HG03469 (cell line): ENCODE measurements around the gene PRPSAP2.
"Not testable (repeated sequence)": the region's sequence is repeated elsewhere in the genome, so short reads cannot be mapped to it uniquely, and the experiment has no call there.

Experiments
- ATAC-seq: cut with Tn5 transposase; IDR thresholded peaks from one replicate; pipeline ENCODE4 v1.9.1; 2021; ENCODE audit warnings: mild to moderate bottlenecking, moderate library complexity, moderate number of reproducible peaks; ENCODE audit not compliant: unreplicated experiment

PRPSAP2 gene

DNA sequence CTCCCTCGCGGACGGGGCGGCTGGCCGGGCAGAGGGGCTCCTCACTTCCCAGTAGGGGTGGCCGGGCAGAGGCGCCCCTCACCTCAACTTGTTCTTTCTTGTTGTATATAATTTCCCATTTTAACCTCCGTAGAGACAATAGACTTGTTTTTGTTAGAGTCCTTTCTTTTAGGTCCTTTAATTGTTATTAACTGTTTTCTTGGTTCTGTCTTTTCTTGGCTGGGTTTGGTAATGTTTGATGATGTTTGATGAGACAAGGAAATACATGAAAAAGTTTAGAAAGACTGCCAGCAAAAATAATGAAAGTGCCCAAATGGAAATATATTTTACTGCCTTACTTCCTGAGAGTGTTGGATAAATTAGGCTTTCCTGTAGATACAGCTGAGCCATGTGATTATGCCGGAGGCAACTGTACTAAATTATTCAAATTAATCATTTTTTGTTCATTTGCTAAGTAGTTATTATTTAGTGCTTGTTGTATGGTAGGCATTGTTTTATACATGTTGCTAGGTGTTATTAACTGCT lies 30.9 kb downstream of the PRPSAP2 start:
- ATAC-seq, result no peak

DNA sequence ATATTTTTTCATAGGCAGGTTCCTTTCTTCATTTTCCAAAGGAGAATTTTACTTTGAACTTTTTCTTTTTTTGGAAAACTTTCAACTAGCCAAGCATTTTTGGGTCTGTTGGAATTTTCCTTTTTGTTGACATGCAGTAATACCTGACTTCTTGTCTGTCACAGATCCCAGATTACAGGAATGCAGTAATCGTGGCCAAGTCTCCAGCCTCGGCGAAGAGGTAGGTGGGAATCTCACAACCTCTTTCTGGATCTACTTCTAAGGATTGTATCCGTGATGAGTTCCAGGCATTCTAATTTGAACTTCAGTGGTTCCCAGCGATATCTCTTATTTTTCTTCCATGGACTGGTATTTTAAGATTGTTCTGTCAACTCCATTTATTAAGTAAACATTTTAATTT lies 31.7 kb downstream of the PRPSAP2 start:
- no peak for ATAC-seq

DNA sequence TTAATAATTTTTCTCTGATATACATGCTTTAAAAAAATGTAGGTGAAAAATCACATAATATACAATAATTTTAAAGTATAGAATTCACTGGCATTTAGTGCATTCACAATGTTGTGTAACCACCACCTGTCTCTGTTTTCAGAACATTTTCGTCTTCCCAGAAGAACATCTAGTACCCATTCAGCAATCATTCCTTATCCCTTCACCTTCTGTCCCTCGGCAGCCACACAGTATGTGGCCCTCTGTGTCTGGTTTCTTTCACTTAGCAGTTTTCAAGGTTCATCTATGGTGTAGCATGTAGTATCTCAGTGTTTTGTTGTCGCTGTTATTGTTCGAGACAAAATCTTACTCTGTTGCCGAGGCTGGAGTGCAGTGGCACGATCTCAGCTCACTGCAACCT lies 33.6 kb downstream of the PRPSAP2 start:
- ATAC-seq, result no peak

DNA sequence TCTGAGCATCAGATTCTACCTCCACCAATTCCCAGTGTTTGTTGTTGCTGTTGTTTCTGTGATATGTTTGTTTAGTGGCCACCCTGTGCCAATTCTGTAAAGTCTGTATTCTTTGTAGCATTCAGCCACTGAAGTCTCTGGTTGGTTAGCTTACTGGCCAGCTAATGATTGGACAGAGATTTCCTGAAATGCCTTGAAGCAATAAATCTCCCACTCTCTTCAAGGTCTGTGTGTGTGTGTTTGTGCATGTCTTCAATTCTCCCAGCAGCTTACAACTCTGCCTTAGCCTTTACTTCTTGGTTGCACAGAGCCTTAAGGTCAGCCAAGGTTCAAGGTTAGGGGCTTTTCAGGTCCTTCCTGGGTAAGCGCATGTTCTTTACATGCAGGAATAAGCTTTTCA lies 38.2 kb downstream of the PRPSAP2 start:
- ATAC-seq, result no peak

DNA sequence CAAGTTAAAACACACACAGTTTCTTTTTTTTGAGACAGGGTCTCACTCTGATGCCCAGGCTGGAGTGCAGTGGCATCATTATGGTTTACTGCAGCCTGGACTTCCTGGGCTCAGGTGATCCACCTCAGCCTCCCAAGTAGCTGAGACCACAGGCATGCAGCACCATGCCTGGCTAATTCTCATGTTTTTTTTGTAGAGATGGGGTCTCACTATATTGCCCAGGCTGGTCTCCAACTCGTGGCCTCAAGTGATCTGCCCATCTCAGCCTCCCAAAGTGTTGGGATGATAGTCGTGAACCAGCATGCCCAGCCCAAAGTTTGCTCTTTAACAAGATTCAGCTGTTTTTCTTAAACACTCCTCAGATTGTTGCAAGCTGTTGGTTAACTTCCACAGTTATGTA lies 39.0 kb downstream of the PRPSAP2 start:
- no peak for ATAC-seq

DNA sequence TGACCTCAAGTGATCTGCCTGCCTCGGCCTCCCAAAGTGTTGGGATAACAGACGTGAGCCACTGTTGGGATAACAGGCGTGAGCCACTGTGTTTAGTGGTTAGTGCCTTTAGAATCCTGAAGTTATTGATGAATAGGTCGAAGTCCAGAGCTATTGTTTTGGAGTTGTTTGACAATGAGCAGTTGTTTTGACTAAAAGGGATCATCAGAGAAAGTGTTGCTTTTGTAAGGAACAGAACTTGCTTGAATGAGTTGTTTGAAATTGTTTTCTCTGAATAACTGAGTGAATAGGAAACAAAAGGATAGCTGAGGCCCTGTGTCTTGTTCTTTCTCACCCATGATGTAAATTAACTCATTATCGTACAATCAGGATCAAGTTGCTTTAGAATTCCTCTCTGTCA lies 46.6 kb downstream of the PRPSAP2 start:
- ATAC-seq, result no peak

DNA sequence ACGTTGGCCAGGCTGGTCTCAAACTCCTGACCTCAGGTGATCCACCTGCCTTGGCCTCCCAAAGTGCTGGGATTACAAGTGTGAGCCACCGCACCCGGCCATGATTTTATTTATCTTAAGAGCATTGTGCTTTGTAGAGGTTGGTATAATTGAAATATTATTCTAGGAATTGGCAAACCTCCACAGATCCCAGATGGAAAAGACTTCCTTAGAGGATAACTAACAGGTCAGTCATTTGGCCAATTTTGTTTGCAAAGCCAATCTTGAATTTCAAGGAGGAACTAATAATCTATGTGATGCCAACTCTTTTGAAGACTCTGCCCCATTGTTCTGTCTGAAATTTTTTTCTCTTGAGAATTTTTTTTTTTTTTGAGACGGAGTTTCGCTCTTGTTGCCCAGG lies 47.3 kb downstream of the PRPSAP2 start:
- no peak for ATAC-seq

DNA sequence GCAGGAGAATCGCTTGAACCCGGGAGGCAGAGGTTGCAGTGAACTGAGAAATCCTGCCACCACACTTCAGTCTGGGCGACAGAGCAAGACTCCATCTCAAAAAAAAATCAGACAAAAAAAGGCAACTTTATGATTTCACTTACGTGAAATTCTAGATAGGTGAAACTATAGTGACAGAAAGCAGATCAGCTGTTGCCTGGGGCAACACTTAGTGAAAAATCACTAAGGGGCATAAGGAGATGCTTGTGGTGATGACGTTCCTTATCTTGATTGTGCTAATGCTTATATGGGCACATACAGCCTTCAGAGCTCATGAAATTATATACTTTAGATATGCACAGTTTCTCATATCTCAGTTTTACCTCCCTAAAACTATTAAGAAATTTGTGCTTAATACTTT lies 52.4 kb downstream of the PRPSAP2 start:
- ATAC-seq, result no peak

DNA sequence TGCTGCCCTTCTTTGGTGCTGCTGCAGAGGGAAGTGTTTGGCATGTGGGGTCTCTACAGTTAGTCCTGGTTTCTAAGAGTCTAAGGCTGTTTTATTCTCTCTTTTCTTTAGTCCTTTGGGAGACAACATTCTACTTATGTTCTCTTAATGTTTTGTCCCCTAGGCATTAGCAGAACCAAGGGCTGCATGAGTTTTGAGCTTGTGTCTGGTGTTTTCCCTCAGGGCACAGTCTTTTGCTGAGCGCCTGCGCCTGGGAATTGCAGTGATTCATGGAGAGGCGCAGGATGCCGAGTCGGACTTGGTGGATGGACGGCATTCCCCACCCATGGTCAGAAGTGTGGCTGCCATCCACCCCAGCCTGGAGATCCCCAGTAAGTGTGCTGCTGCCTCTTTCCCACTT lies 53.0 kb downstream of the PRPSAP2 start:
- ATAC-seq, result no peak

DNA sequence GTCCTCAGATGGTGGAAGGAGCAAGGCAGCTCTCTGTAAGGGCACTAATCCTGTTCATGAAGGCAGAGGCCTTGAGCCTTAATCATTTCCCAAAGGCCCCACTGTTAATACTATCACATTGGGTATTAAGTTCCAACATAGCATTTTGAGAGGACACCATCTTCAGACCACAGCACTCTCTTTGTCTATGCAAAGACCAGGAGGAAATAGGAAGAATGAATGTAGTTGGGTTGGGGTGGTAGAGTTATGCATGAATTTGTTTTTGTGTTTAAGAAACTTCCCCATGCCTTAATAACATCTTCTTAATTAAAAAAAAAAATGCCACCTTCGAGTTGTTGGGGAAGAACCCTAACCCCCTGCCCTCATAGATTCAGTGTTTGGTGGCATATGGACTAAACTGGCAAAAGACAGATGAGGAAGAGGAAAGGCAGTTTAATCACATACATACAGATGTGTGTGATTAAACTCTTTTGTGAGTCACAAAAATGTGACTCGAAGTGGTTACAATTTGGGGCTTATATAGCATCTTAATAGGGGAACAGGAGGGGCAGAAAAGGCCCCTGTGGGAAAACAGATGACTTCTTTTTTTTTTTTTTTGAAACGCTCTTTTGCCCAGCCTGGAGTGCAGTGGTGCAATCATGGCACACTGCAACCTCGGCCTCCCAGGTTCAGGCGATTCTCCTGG lies 59.0 kb downstream of the PRPSAP2 start:
- ATAC-seq, result no peak

DNA sequence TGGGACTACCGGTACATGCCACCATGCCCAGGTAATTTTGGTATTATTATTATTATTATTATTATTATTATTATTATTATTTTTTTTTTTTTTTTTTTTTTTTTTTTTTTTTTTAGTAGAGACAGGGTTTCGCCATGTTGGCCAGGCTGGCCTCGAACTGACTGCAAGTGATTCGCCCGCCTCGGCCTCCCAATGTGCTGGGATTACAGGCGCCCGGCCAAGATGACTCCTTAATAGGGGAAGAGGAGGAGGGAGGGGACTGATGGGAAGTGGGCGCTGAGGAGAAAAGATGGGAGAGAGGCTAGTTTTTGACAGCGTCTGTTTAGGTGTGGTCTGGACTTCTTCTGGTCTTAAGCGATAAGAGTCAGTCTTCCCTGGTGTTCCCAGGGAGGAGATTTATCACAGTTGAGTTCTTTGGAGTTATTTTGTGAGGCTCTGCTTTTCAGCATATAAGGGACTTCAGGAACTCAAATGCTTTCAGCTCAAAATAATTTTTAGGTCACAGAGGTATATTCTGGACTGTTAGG lies 59.6 kb downstream of the PRPSAP2 start:
- ATAC-seq, result no peak

DNA sequence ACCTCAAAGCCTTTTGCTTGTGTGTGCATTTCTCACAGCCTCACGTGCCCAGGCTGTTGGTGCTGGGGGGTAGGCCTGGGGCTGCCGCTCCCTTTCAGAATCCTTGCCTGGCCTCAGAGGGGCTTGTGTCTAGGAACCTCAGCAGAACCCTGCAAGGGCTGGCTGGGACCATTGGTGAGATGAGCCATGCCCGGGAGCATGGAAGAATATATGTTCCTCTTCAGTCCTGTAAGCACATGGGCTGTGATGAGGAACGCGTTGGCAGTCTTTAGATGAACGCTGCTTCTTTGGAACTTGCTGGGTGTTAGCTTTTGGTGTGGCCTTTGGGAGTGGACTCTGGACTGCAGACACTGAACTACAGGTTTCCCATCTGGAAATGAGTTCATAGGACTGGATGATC lies 62.0 kb downstream of the PRPSAP2 start:
- no peak for ATAC-seq

DNA sequence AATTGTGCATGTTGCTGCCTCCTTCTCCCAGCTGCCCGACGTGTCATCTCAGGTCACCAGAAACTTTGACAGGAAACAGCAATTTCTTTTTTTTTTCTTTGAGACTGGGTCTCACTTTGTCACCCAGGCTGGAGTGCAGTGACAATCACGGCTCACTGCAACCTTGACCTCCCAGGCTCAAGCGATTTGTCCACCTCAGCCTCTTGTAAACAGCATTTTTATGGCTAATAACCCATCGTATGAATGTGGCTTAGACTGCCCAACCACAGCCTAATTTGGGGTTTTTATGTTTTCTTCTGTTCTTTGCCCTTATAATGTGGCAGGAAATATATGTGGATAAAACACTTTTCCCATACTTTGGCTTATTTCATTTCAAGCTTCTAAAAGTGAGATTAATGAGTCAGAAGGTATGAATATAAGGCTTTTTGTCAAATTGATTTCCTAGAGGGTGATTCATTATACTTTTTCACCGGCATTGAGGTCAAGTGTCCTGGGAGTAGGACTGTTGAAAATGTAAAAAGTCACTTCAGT lies 63.0 kb downstream of the PRPSAP2 start:
- ATAC-seq, result no peak

DNA sequence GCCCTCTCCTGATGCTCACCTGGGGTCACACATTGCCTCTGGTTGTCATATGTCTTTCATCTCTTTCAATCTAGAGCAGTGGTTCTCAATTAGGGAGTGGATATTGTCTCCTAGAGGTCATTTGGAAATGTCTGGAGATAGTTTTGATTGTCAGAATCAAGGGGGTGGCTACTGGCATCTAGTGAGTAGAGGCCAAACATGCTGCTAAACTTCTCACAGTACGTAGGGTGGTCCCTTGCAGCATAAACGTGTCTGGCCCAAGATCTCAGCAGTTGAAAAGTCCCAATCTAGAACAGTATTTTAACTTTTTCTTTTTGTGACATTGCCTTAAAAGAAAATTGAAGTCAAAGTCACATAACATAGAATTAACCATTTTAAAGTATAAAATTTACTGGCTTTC lies 63.6 kb downstream of the PRPSAP2 start:
- no peak for ATAC-seq

DNA sequence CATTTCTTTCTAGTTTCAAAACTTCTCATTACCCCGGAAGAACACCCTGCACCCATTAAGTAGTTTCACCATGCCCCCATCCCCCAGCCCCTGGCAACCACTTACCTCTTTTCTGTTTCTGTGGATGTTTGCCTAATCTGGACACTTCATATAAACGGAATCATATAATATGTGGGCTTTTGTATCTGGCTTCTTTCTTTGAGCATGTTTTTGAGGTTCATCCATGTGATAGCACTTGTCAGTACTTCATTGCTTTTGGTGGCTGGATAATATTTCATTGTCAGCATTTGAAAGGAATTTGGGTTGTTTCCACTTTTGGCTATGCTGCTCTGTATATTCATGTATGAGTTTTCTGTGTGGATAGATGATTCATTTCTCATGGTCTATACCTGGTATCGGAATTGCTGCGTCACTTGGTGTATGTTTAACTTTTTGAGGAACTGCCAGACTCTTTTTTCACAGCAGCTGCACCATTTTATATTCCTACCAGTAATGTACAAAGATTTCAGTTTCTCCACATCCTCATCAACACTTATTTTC lies 64.1 kb downstream of the PRPSAP2 start:
- ATAC-seq, result peak; percentile 68

DNA sequence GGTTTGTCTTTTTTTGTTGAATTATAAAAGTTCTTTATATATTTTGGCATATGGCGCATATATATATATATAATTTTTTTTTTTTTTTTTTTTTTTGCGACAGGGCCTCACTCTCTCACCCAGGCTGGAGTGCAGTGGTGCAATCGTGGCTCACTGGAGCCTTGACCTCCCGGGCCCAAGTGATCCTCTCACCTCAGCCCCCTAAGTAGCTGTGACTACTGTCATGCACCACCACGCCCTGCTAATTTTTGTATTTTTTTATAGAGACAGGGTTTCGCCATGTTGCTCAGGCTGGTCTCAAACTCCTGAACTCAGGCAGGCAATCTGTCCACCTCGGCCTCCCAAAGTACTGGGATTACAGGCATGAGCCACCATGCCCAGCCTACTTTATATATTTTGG lies 64.7 kb downstream of the PRPSAP2 start:
- ATAC-seq, result not testable (repeated sequence)

DNA sequence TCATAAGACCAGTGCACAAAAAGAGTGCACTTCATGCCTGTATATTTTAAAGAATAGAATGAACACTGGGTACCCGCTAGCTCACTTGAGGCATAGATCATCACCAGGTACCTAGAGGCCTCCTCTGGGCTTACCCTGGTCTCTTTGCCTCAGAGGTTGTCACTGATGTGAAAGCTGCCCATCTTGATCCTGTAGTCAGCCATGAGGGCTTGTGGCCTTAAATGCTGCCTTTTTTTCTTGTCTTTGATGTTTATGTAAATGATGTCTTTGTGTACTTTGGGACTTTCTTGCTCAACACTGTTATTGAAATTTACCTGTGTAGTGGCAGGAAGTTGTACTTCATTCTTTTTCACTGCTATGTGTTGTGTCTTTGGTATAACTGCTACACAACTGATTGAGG lies 67.3 kb downstream of the PRPSAP2 start:
- ATAC-seq, result no peak

DNA sequence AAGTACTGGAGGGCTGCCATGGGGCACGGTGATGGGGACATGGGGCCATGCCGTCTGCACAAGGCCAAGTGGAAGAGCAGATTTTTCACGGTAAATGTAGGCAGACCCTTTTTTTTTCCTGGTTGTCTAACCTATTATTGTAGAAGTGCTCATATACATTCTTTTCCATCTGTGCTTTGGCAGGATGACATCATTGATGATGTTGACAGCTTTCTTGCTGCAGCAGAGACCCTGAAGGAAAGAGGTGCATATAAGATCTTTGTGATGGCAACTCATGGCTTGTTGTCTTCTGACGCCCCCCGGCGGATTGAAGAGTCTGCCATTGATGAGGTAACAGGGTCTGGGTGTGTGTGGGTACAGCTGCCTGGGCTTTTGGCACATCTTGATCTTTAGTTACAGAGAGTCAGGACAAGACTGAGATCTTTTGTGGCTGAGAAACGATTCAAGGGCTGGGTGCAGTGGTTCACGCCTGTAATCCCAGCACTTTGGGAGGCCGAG lies 70.7 kb downstream of the PRPSAP2 start:
- no peak for ATAC-seq

DNA sequence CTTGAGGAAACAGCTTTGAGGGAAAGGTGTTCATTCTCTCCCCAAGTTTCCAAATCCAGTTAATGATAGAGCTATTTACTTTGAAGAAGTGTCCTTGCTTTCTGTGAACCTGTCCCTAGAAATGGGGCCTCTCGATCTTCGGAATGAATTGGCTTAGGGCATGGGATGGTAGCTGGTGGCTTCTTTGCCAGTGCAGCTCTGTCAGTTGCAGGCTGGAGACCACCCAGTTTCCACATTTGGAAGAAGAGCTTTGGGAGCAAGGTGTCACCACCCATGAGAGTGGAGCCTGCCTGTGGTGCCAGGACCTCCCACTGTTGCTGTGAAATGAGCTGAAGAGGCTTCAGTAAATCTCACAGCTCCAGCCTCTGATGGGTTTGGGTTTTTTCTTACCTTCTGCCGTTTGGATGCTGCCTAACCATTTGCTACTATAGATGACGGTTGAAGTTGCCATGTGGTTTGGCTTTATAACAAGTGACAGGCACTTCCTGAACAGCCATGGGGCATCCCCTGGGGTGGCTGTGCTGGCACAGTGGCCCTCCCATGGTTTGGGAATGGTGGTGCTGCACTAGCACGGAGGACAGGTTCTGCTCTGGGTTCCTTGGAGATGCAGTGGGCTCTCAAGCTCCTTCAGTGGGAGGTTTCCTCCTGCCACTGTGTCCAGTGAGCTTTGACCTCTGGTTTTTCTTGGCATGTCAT lies 74.6 kb downstream of the PRPSAP2 start:
- no peak for ATAC-seq

DNA sequence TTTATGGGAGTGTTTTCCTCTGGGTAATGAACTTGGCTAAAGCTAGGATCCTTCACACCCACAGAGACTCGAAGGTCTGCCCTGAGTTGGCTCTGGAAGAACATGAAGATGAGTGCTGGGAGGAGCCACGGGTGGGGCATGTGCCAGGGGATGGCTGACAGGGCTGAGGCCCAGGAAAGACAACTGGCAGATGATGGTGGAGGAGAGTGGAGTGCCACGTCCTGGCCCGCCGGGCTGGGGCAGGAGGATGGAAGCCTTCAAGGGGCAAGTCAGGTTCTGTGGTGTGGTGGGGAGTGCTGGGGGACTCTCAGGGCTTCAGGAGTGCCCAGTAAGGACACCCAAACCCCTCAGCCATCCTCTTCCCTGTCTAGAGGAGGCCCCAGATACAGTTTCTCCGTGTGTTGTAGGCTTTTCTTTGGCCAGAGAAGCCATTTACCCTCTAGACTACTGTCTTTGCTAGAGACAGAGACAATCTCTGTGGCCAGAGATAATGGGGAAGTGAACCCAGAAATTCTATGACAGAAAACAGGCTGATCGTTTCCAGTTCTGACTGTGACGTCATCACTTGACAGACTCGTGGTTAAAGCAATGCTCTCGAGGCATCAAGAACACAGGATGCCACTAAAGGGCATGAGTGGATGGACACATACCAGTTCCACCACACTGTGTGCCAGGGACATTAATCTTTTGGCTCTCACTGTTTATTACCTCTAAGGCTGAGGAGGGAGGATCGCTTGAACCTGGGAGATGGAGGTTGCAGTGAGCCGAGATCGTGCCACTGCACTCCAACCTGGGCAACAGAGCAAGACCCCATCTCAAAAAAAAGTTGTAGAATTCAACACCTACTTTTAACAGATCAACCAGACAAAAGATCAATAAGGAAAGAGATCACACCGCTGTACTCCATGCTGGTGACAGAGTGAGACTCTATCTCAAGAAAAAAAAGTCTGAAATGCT lies 75.4 kb downstream of the PRPSAP2 start:
- no peak for ATAC-seq
